ENCODE measurements around the gene SYT12.

DNA sequence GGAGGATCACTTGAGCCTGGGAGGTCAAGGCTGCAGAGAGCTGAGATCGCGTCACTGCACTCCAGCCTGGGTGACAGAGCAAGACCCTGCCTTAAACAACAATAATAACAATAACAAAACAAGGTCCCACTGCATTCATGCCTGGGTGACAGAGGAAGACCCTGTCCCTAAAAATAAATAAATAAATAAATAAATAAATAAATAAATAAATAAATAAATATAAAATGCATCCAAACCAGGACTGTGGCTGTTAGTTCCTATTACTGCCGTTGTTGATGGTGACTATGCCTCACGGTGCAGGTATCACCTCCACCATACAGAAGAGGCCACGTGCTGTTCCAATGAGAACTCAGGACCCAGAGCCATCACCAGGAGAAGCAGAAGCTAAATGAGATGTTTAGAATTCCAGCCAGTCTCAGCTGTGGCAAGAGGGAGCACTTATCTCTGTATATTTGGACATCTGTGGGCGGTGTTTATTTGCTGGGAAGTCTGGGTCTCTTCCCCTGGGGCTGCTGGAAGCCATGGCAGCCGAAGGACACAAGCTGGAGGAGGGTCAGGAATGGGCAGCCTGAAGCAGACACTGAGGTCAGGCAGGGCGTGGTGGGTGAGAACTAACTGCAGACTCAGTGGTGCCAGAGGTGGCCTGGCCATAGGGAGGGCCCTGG lies 26.2 kb upstream of the SYT12 start:
- TF ChIP-seq, protein P1, sequence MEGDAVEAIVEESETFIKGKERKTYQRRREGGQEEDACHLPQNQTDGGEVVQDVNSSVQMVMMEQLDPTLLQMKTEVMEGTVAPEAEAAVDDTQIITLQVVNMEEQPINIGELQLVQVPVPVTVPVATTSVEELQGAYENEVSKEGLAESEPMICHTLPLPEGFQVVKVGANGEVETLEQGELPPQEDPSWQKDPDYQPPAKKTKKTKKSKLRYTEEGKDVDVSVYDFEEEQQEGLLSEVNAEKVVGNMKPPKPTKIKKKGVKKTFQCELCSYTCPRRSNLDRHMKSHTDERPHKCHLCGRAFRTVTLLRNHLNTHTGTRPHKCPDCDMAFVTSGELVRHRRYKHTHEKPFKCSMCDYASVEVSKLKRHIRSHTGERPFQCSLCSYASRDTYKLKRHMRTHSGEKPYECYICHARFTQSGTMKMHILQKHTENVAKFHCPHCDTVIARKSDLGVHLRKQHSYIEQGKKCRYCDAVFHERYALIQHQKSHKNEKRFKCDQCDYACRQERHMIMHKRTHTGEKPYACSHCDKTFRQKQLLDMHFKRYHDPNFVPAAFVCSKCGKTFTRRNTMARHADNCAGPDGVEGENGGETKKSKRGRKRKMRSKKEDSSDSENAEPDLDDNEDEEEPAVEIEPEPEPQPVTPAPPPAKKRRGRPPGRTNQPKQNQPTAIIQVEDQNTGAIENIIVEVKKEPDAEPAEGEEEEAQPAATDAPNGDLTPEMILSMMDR (IDR thresholded peaks at IDR 0.05; ENCODE audit: control extremely low read depth in 1 of 3, insufficient read depth in 1 of 3, low read depth in 1 of 3, low read length in 3 of 3) = no peak
- TF ChIP-seq HDAC6 (IDR thresholded peaks at IDR 0.05; ENCODE audit: low read depth, low read length) (no peak), ZNF274 (IDR thresholded peaks at IDR 0.05; ENCODE audit: borderline replicate concordance, extremely low read depth, low read length) (no peak), FOSL1 (IDR thresholded peaks at IDR 0.05; ENCODE audit: insufficient read depth, low read depth, low read length) (no peak), POLR2AphosphoS5 (IDR thresholded peaks at IDR 0.05; ENCODE audit: low read depth, low read length) (no peak), KDM5A (IDR thresholded peaks at IDR 0.05; ENCODE audit: low read length) (no peak), SIN3A (conservative IDR thresholded peaks at IDR 0.05 in 1 of 2, IDR thresholded peaks at IDR 0.05 in 1 of 2; ENCODE audit: low read depth in 1 of 2, low read length in 2 of 2) (no peak), RXRA (IDR thresholded peaks at IDR 0.05; ENCODE audit: insufficient read depth, low read depth, low read length) (no peak), JUN (IDR thresholded peaks at IDR 0.05; ENCODE audit: low read depth, low read length) (no peak), CHD1 (IDR thresholded peaks at IDR 0.05; ENCODE audit: low read depth, low read length) (no peak), RAD21 (IDR thresholded peaks at IDR 0.05 in 1 of 2, conservative IDR thresholded peaks at IDR 0.05 in 1 of 2; ENCODE audit: low read depth in 2 of 2, low read length in 2 of 2) (no peak), EP300 (IDR thresholded peaks at IDR 0.05; ENCODE audit: borderline replicate concordance in 1 of 2, low read depth in 2 of 2, low read length in 2 of 2) (no peak)
- TF ChIP-seq, protein P2, sequence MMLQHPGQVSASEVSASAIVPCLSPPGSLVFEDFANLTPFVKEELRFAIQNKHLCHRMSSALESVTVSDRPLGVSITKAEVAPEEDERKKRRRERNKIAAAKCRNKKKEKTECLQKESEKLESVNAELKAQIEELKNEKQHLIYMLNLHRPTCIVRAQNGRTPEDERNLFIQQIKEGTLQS (IDR thresholded peaks at IDR 0.05; ENCODE audit: insufficient read depth, low read depth, low read length) = no peak
- TF ChIP-seq, protein P3, sequence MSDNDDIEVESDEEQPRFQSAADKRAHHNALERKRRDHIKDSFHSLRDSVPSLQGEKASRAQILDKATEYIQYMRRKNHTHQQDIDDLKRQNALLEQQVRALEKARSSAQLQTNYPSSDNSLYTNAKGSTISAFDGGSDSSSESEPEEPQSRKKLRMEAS (IDR thresholded peaks at IDR 0.05) = no peak
